B cell (primary cell): ENCODE measurements around the gene TTC21A. TPM values are rescaled to one million over a fixed set of nuclear protein-coding genes. Genes with fewer than 3 reads are reported as not detected.
A peak's percentile ranks its signal among the peaks of the same experiment; 100 is the strongest.

Experiments
- ATAC-seq: fragments of 200-7000 bp; cut with Tn5 transposase; one replicate; pipeline ENCODE4 v1.10.0; 2021; ENCODE audit warnings: low read depth, mild to moderate bottlenecking, moderate number of reproducible peaks, moderate library complexity
- CTCF ChIA-PET: fragments of 350-600 bp; sonication (Branson Sonifier 250); formaldehyde crosslinking; loops from one replicate; lab custom pipeline; 2021; ENCODE audit warnings: antibody characterized with exemption, inconsistent platforms; lab: Charles Lee
- POLR2A ChIA-PET: fragments of 350-600 bp; sonication (Branson Sonifier 250); formaldehyde crosslinking; loops from one replicate; lab custom pipeline; 2021; ENCODE audit warnings: antibody characterized with exemption; lab: Charles Lee
- DNase-seq: peaks from one replicate; pipeline ENCODE4 v3.0.0; 2013
- H2AFZ ChIP-seq: 2 replicates; pipeline ENCODE4 v1.6.1; 2012; ENCODE audit warnings: mild to moderate bottlenecking, low read depth, low read length; ENCODE audit not compliant: insufficient read depth, poor library complexity, severe bottlenecking
- H3K27ac ChIP-seq, 2 donors: 1 replicate in 1 of 2; 2 replicates in 1 of 2; pipeline ENCODE4 v1.5.1; 2012 to 2013; ENCODE audit warnings: low read length in 2 of 2, mild to moderate bottlenecking in 2 of 2, moderate library complexity in 1 of 2
- H3K27me3 ChIP-seq, 4 experiments: fragments of 200-600 bp in 1 of 4; sonication (generic) in 1 of 4; replicated peaks in 1 of 4; 1 replicate in 2 of 4; 2 replicates in 2 of 4; pipeline versions ENCODE4 v1.6.1 to v1.7.0; 2013 to 2016; ENCODE audit warnings: low read length in 3 of 4, mild to moderate bottlenecking in 2 of 4, mixed read lengths in 1 of 4, moderate library complexity in 1 of 4; ENCODE audit not compliant: insufficient read depth in 4 of 4, control insufficient read depth in 3 of 4; ENCODE audit errors: control extremely low read depth in 1 of 4
- H3K36me3 ChIP-seq, 2 experiments: replicated peaks in 1 of 2; 1 replicate in 1 of 2; 2 replicates in 1 of 2; pipeline versions ENCODE4 v1.6.1 to v1.7.1; 2013; ENCODE audit warnings: low read length in 1 of 2; ENCODE audit not compliant: insufficient read depth in 2 of 2, control insufficient read depth in 1 of 2; ENCODE audit errors: control extremely low read depth in 1 of 2, extremely low read depth in 1 of 2
- H3K4me1 ChIP-seq, 2 donors: fragments of 200-600 bp in 1 of 2; sonication (generic) in 1 of 2; 1 replicate in 1 of 2; 2 replicates in 1 of 2; pipeline versions ENCODE4 v1.5.1 to v1.6.1; 2013 to 2017; ENCODE audit warnings: low read length in 2 of 2; ENCODE audit not compliant: control insufficient read depth in 2 of 2, insufficient read depth in 2 of 2
- H3K4me2 ChIP-seq: replicated peaks from 2 replicates; pipeline ENCODE3; 2012; ENCODE audit warnings: mild to moderate bottlenecking, low read depth, low read length; ENCODE audit not compliant: poor library complexity, severe bottlenecking
- H3K4me3 ChIP-seq, 5 experiments: fragments of 200-600 bp in 1 of 5; sonication (generic) in 1 of 5; 1 replicate in 3 of 5; 2 replicates in 2 of 5; pipeline versions ENCODE4 v1.5.1 to v1.7.0; 2011 to 2016; ENCODE audit warnings: low read length in 4 of 5, mild to moderate bottlenecking in 4 of 5, low read depth in 2 of 5, control low read depth in 1 of 5, moderate library complexity in 1 of 5; ENCODE audit not compliant: insufficient read depth in 1 of 5; ENCODE audit errors: control extremely low read depth in 1 of 5, extremely low read depth in 1 of 5
- H3K79me2 ChIP-seq: fragments of 200-600 bp; sonication (generic); one replicate; pipeline ENCODE4 v1.6.0; 2016; ENCODE audit warnings: low read length; ENCODE audit not compliant: control insufficient read depth, insufficient read depth
- H3K9ac ChIP-seq: fragments of 200-600 bp; sonication (generic); 2 replicates; pipeline ENCODE4 v1.6.1; 2017; ENCODE audit warnings: mild to moderate bottlenecking, low read length, moderate library complexity
- H3K9me3 ChIP-seq, 3 donors: one replicate each; pipeline versions ENCODE4 v1.6.1 to v1.7.1; 2013; ENCODE audit warnings: low read length in 2 of 3; ENCODE audit not compliant: control insufficient read depth in 2 of 3, insufficient read depth in 1 of 3; ENCODE audit errors: control extremely low read depth in 1 of 3
- H4K20me1 ChIP-seq: 2 replicates; pipeline ENCODE4 v1.6.0; 2012; ENCODE audit warnings: mild to moderate bottlenecking, low read length; ENCODE audit not compliant: insufficient read depth, control insufficient read depth, poor library complexity, severe bottlenecking
- H3K27ac Mint-ChIP-seq: one replicate; pipeline ENCODE4 v1.8.0; 2021; ENCODE audit warnings: mixed read lengths
- H3K27me3 Mint-ChIP-seq: one replicate; pipeline ENCODE4 v1.8.0; 2021; ENCODE audit warnings: mixed read lengths
- H3K4me1 Mint-ChIP-seq: one replicate; pipeline ENCODE4 v1.8.0; 2021; ENCODE audit warnings: mixed read lengths
- H3K4me3 Mint-ChIP-seq: one replicate; pipeline ENCODE4 v1.8.0; 2021; ENCODE audit warnings: mixed read lengths
- H3K9me3 Mint-ChIP-seq: one replicate; pipeline ENCODE4 v1.8.0; 2022; ENCODE audit warnings: mixed read lengths; ENCODE audit not compliant: insufficient read depth
- CTCF ChIP-seq: fragments of 200-600 bp; IDR thresholded peaks from one replicate; pipeline ENCODE4 v1.8.0; 2022; ENCODE audit warnings: antibody characterized with exemption, mild to moderate bottlenecking
- EZH2 ChIP-seq: IDR thresholded peaks from 2 replicates; pipeline ENCODE4 v1.6.1; 2012; ENCODE audit warnings: borderline replicate concordance, low read depth, mild to moderate bottlenecking, moderate library complexity, low read length; ENCODE audit not compliant: insufficient read depth, poor library complexity, severe bottlenecking
- WGBS: methylation state at CpG from one replicate; pipeline ENCODE4 v1.1.5; 2013; ENCODE audit warnings: missing lambda C conversion rate; ENCODE audit not compliant: insufficient coverage; 5-methylcytosine and 5-hydroxymethylcytosine counted together
- intact Hi-C: fragments of 100-400 bp; cut with micrococcal nuclease; formaldehyde crosslinking; loops from one replicate; pipeline ENCODE4 v1.10.0; 2022
- polyA plus RNA-seq: library from polyadenylated mRNA; depleted of rRNA; stranded (reverse); fragments of >200 nt; gene quantifications from 2 replicates; pipeline ENCODE4 v1.2.3, GENCODE V29; 2012
- total RNA-seq, 2 donors: library from RNA; stranded (reverse); fragments of 120-200 nt in 1 of 2; gene quantifications; 1 replicate in 1 of 2; 2 replicates in 1 of 2; pipeline versions ENCODE4 v1.2.3 to v1.2.4, GENCODE V29; 2013 to 2022

Gene TTC21A
- total and polyA plus RNA-seq, 2 donors (not counting 1 experiment from before 2014, with no cell fraction given) = 49.2 to 106 TPM

GRCh38 chr3:39147711-39148434 lies 40.4 kb downstream of the TTC21A start:
- ChIA-PET CTCF (interaction anchor here (0.5 to 5.9 kb wide), 7 partner anchors 20 to 144 kb away, joined by 3 to 36 read pairs (median 8); partner anchors contain the start of genes GORASP1 and TTC21A), POLR2A (interaction anchor here (0.7 to 2.3 kb wide), 3 partner anchors 21 to 40 kb away, joined by 3 to 10 read pairs (median 3); partner anchors contain the start of gene TTC21A)
- no peak for TF ChIP-seq EZH2
- TF ChIP-seq CTCF = no peak
- ATAC-seq (peak; percentile 8), DNase-seq (no peak)
- peak overlapping the region; percentile 30 for H3K9ac ChIP-seq
- no peaks in the 10 kb centered on the region for H3K27me3 ChIP-seq
- peak overlapping the region; percentile 94 for H3K27ac Mint-ChIP-seq
- H4K20me1 ChIP-seq = peaks cover 96% of the 10 kb centered on the region
- no peaks in the 10 kb centered on the region for H3K9me3 Mint-ChIP-seq
- H3K36me3 ChIP-seq = peaks cover 2 to 37% of the 10 kb centered on the region in 2 experiments
- H3K9me3 ChIP-seq = no peaks in the 10 kb centered on the region
- no peaks in the 10 kb centered on the region for H3K27me3 Mint-ChIP-seq
- peaks cover 81% of the 10 kb centered on the region for H3K4me1 Mint-ChIP-seq
- peaks cover 99% of the 10 kb centered on the region for H3K79me2 ChIP-seq
- peak overlapping the region; percentile 99 for H3K4me3 Mint-ChIP-seq
- H3K27ac ChIP-seq = peak overlapping the region; percentile 87 to 98
- H3K4me3 ChIP-seq = peak overlapping the region; percentile 11 to 61 (median 48)
- intact Hi-C loops = loop anchor here (2.0 kb wide), 1 partner anchor 25 kb away; no protein-coding TSS in a partner anchor
- no peak overlapping the region for H2AFZ ChIP-seq
- peaks cover 67 to 72% of the 10 kb centered on the region in 2 donors for H3K4me1 ChIP-seq
- H3K4me2 ChIP-seq = peak overlapping the region; percentile 98
- 0% methylated on average over 6 of the region's 9 CpGs for WGBS
